ENCODE measurements around the gene LOXL1.

GRCh38 chr15:73942751-73943270 is 16.5 kb downstream of the LOXL1 start:
- TF ChIP-seq CREB1 (IDR thresholded peaks at IDR 0.05; ENCODE audit: low read depth) (no peak), YY1 (IDR thresholded peaks at IDR 0.05; ENCODE audit: low read depth) (no peak), CEBPB (IDR thresholded peaks at IDR 0.05) (no peak)
- TF ChIP-seq, protein P1, sequence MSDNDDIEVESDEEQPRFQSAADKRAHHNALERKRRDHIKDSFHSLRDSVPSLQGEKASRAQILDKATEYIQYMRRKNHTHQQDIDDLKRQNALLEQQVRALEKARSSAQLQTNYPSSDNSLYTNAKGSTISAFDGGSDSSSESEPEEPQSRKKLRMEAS (IDR thresholded peaks at IDR 0.05): no peak
